GM19099 (cell line): ENCODE data around the gene PXDN.

Experiments used
- POLR2A ChIP-seq: IDR thresholded peaks from 3 replicates; pipeline ENCODE4 v1.6.1; 2011; ENCODE audit warnings: low read depth; ENCODE audit not compliant: insufficient read length; ENCODE audit errors: extremely low read depth

Gene PXDN

GRCh38 chr2:1750270-1750932, 6.1 kb upstream of the PXDN start:
- TF ChIP-seq POLR2A: no peak

- no peak for TF ChIP-seq POLR2A
These were observed 5.3 kb upstream of the PXDN start for GRCh38 chr2:1749489-1750119.

GRCh38 chr2:1748741-1749488, 4.6 kb upstream of the PXDN start:
- TF ChIP-seq POLR2A: no peak

- no peak for TF ChIP-seq POLR2A
These were observed 3.9 kb upstream of the PXDN start for GRCh38 chr2:1748176-1748740.

- TF ChIP-seq POLR2A: no peak
These were observed 3.0 kb upstream of the PXDN start for GRCh38 chr2:1747065-1747941.

GRCh38 chr2:1746174-1747064, 2.1 kb upstream of the PXDN start:
- TF ChIP-seq POLR2A: no peak

GRCh38 chr2:1745171-1746023, 1.1 kb upstream of the PXDN start:
- no peak for TF ChIP-seq POLR2A

- TF ChIP-seq POLR2A: no peak
These were observed 217 bp downstream of the PXDN start for GRCh38 chr2:1744151-1744445.

GRCh38 chr2:1743396-1744150, 742 bp downstream of the PXDN start:
- no peak for TF ChIP-seq POLR2A

GRCh38 chr2:1742681-1743395, 1.5 kb downstream of the PXDN start:
- TF ChIP-seq POLR2A: no peak

- no peak for TF ChIP-seq POLR2A
These were observed 2.0 kb downstream of the PXDN start for GRCh38 chr2:1742301-1742680.

- no peak for TF ChIP-seq POLR2A
These were observed 2.5 kb downstream of the PXDN start for GRCh38 chr2:1741851-1742250.
